H1 (cell line): Measurements from ENCODE around the gene CUX1. TPM values are rescaled to one million over a fixed set of nuclear protein-coding genes. Genes with fewer than 3 reads are reported as not detected.
A peak's percentile ranks its signal among the peaks of the same experiment; 100 is the strongest.

Source experiments
- ASH2L ChIP-seq: fragments of 200-600, 300-600 bp; sonication (generic); IDR thresholded peaks from one replicate; pipeline ENCODE4 v1.7.1; 2017; ENCODE audit warnings: low read length
- EP300 ChIP-seq, 2 experiments: IDR thresholded peaks; 1 replicate in 1 of 2; 2 replicates in 1 of 2; pipeline ENCODE4 v1.6.1; 2011 to 2012; ENCODE audit warnings: low read depth in 2 of 2, low read length in 2 of 2, mild to moderate bottlenecking in 2 of 2, borderline replicate concordance in 1 of 2, inconsistent platforms in 1 of 2, moderate library complexity in 1 of 2
- EZH2 ChIP-seq: fragments of 200-600 bp; sonication (generic); IDR thresholded peaks from 2 replicates; pipeline ENCODE4 v1.7.1; 2012; ENCODE audit warnings: low read depth, mild to moderate bottlenecking, moderate library complexity, low read length, inconsistent platforms; ENCODE audit not compliant: severe bottlenecking
- HDAC2 ChIP-seq, 2 experiments: fragments of 300-600 bp in 1 of 2; sonication (generic) in 1 of 2; IDR thresholded peaks; 2 replicates each; pipeline ENCODE4 v1.6.1; 2011 to 2012; ENCODE audit warnings: low read depth in 2 of 2, low read length in 2 of 2, mild to moderate bottlenecking in 2 of 2, moderate library complexity in 2 of 2, borderline replicate concordance in 1 of 2, inconsistent platforms in 1 of 2
- RAD21 ChIP-seq, 2 experiments: IDR thresholded peaks in 1 of 2; conservative IDR thresholded peaks in 1 of 2; 2 replicates each; pipeline ENCODE4 v1.6.1; 2011; ENCODE audit warnings: low read depth in 2 of 2, low read length in 2 of 2, improper control_type of control experiment in 1 of 2, inconsistent platforms in 1 of 2, mild to moderate bottlenecking in 1 of 2, moderate library complexity in 1 of 2
- SIN3A ChIP-seq, 2 experiments: IDR thresholded peaks in 1 of 2; conservative IDR thresholded peaks in 1 of 2; 2 replicates each; pipeline ENCODE4 v1.6.1; 2011 to 2012; ENCODE audit warnings: low read length in 2 of 2, improper control_type of control experiment in 1 of 2, low read depth in 1 of 2, mild to moderate bottlenecking in 1 of 2
- TCF12 ChIP-seq: IDR thresholded peaks from 2 replicates; pipeline ENCODE4 v1.6.1; 2011; ENCODE audit warnings: low read depth, mild to moderate bottlenecking, low read length
- TEAD4 ChIP-seq: IDR thresholded peaks from 2 replicates; pipeline ENCODE4 v1.6.1; 2012; ENCODE audit warnings: low read depth, low read length, inconsistent platforms, mixed read lengths
- polyA plus RNA-seq, 7 experiments: library from polyadenylated mRNA; depleted of rRNA in 3 of 7; stranded (reverse) in 5 of 7; unstranded in 2 of 7; fragments of >200 nt in 5 of 7; fragments of 200-250 nt in 2 of 7; gene quantifications; 1 replicate in 5 of 7; 2 replicates in 1 of 7; 4 replicates in 1 of 7; pipeline versions ENCODE4 v1.2.1 to v1.2.3, GENCODE V29; 2011 to 2013; ENCODE audit warnings: missing spikeins in 2 of 7, mixed read lengths in 2 of 7
- total RNA-seq: library from RNA; stranded (reverse); fragmentation: NEBNext Ultra II Directional; extraction: Animal tissue kit (Norgen Biotek cat#: 25700); gene quantifications from 2 replicates; pipeline ENCODE4 v1.2.1, GENCODE V29; 2021

The CUX1 gene
- total and polyA plus RNA-seq, 2 of the 8 experiments (the other 6 are each of a cell fraction or from before 2014, with no cell fraction given) = 21.6 to 65.9 TPM

- TF ChIP-seq EZH2 (peak; percentile 15), ASH2L (peak; percentile 66), EP300 (IDR thresholded peaks at IDR 0.05; ENCODE audit: borderline replicate concordance in 1 of 2, low read depth in 2 of 2, low read length in 2 of 2) (no peak), RAD21 (IDR thresholded peaks at IDR 0.05 in 1 of 2, conservative IDR thresholded peaks at IDR 0.05 in 1 of 2; ENCODE audit: low read depth in 2 of 2, low read length in 2 of 2) (peak; percentile 22 to 60; a peak in 3 of 4 replicates), SIN3A (conservative IDR thresholded peaks at IDR 0.05 in 1 of 2, IDR thresholded peaks at IDR 0.05 in 1 of 2; ENCODE audit: low read depth in 1 of 2, low read length in 2 of 2) (no peak), TEAD4 (no peak), TCF12 (0 out of 2 replicates have a peak, but pooled peaks have one; percentile 8), HDAC2 (IDR thresholded peaks at IDR 0.05; ENCODE audit: borderline replicate concordance in 1 of 2, low read depth in 2 of 2, low read length in 2 of 2) (peak; percentile 70 to 81; a peak in 2 of 4 replicates)
Measured at GRCh38 chr7:101814991-101815825, 2.2 kb upstream of the CUX1 start (continued).
